Measurements from ENCODE around the gene ARL8B. TPM values are rescaled to one million over a fixed set of nuclear protein-coding genes. Genes with fewer than 3 reads are reported as not detected.

Gene ARL8B
- total RNA-seq, 1 donor from 2014 or later = 66.7 TPM

GRCh38 chr3:5186089-5186857, 64.2 kb downstream of the ARL8B start:
- DNase-seq = no peak
- intact Hi-C loops (cut with micrococcal nuclease) = no loop called here
- TF ChIP-seq, protein P1, sequence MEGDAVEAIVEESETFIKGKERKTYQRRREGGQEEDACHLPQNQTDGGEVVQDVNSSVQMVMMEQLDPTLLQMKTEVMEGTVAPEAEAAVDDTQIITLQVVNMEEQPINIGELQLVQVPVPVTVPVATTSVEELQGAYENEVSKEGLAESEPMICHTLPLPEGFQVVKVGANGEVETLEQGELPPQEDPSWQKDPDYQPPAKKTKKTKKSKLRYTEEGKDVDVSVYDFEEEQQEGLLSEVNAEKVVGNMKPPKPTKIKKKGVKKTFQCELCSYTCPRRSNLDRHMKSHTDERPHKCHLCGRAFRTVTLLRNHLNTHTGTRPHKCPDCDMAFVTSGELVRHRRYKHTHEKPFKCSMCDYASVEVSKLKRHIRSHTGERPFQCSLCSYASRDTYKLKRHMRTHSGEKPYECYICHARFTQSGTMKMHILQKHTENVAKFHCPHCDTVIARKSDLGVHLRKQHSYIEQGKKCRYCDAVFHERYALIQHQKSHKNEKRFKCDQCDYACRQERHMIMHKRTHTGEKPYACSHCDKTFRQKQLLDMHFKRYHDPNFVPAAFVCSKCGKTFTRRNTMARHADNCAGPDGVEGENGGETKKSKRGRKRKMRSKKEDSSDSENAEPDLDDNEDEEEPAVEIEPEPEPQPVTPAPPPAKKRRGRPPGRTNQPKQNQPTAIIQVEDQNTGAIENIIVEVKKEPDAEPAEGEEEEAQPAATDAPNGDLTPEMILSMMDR (IDR thresholded peaks at IDR 0.05; ENCODE audit: borderline replicate concordance) = no peak
- Histone ChIP-seq H3K9me3 (replicated peaks) (no peaks in the 10 kb centered on the region), H3K4me3 (peak overlapping the region; percentile 95), H3K27me3 (ENCODE audit: low read depth) (no peaks in the 10 kb centered on the region), H3K36me3 (peaks cover 11% of the 10 kb centered on the region), H3K27ac (replicated peaks) (peak overlapping the region; percentile 97), H3K4me1 (peaks cover 61% of the 10 kb centered on the region)

DNA sequence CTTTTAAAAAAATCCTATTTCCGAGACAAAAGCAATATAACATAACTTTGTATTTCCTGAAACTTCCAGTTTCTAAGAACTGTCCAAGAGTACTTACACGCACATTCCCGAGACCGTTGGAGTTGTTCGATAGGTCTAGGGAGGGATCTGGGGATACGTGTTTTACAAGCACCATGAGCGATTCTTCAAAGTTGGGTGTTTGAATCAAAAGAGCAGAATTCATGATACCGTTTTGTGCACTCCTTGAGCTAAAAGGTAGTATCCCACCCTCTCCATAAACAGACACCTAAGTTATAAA, 64.7 kb downstream of the ARL8B start:
- peaks cover 6% of the 10 kb centered on the region for H3K36me3 ChIP-seq

GRCh38 chr3:5187156-5187919, 65.2 kb downstream of the ARL8B start, which contains the start of gene EDEM1:
Gene EDEM1, plus strand, starts transcription at chr3:5187707. Its CDS starts 99 bp downstream, at chr3:5187806.
- H3K36me3 ChIP-seq = peaks cover under 1% of the 10 kb centered on the region
- DNase-seq = peak; percentile 94
- TF ChIP-seq, protein P1 (IDR thresholded peaks at IDR 0.05; ENCODE audit: borderline replicate concordance) = no peak
- no peaks in the 10 kb centered on the region for H3K27me3 ChIP-seq (ENCODE audit: low read depth)
- intact Hi-C loops (cut with micrococcal nuclease) = no loop called here
- no peaks in the 10 kb centered on the region for H3K9me3 ChIP-seq (replicated peaks)
- peak within 1 kb of the TSS; percentile 95 for H3K4me3 ChIP-seq
- peak within 1 kb of the TSS; percentile 97 for H3K27ac ChIP-seq (replicated peaks)
- H3K4me1 ChIP-seq = peaks cover 67% of the 10 kb centered on the region

More for the DNA sequence above, 64.7 kb downstream of the ARL8B start:
- intact Hi-C loops (cut with micrococcal nuclease) = no loop called here
- Histone ChIP-seq H3K4me1 (peaks cover 62% of the 10 kb centered on the region), H3K9me3 (replicated peaks) (no peaks in the 10 kb centered on the region), H3K27me3 (ENCODE audit: low read depth) (no peaks in the 10 kb centered on the region), H3K4me3 (peak overlapping the region; percentile 95), H3K27ac (replicated peaks) (peak overlapping the region; percentile 97)
- no peak for DNase-seq
- TF ChIP-seq, protein P1 (IDR thresholded peaks at IDR 0.05; ENCODE audit: borderline replicate concordance) = no peak

DNA sequence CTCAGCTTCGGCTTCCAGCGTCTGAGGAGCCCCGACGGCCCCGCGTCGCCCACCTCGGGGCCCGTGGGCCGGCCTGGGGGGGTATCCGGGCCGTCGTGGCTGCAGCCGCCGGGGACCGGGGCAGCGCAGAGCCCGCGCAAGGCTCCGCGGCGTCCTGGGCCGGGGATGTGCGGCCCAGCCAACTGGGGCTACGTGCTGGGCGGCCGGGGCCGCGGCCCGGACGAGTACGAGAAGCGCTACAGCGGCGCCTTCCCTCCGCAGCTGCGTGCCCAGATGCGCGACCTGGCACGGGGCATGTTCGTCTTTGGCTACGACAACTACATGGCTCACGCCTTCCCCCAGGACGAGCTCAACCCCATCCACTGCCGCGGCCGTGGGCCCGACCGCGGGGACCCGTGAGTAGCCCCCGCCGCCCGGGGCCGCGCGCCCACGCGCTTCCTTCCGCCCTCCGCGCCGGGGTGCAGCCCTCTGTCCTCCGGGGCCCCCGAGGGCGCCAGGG, 65.9 kb downstream of the ARL8B start:
- peak; percentile 33 for DNase-seq
- TF ChIP-seq, protein P1 (IDR thresholded peaks at IDR 0.05; ENCODE audit: borderline replicate concordance) = no peak
- Histone ChIP-seq H3K27me3 (ENCODE audit: low read depth) (no peaks in the 10 kb centered on the region), H3K9me3 (replicated peaks) (no peaks in the 10 kb centered on the region), H3K36me3 (no peaks in the 10 kb centered on the region), H3K4me1 (peaks cover 70% of the 10 kb centered on the region), H3K4me3 (peak overlapping the region; percentile 95), H3K27ac (replicated peaks) (peak overlapping the region; percentile 97)
- intact Hi-C loops (cut with micrococcal nuclease) = no loop called here

DNA sequence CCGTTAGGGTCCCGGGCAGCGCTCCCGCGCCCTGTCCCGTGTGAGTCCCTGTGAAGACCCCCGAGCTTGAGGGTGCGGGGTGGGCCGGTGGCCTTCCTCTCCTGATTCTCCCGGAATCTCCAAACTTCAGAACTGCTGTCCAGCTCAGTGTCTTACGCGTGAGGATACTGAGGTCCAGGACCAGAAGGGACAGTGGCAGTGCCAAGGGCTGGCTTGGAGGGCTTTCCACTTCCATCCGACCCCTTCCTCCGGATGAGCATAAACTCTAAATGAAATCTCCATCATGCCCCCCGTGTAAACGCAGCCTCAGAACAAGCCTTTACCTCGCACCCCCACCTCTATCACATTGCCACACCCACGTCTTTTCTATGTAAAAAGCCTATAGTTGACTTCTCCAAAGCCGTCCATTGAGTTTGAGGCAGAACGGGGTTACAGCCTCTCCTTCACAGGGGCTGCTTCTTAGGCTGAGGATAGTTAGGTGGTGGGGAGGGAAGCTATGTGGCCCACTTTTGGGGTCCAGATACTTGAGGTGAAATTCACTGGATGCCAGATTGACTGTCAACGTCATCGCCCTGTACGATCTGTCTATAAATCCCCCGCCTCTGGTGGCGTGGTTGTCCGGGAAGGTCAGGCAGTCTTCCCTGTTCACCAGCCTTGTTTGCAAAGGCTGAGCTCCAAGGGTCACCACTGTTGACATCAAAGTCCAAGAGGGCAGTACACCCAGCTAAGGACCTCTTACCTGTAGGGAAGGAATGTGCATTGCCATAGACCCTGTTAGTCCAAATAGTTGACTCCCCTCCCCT, 66.5 kb downstream of the ARL8B start:
- H3K9me3 ChIP-seq (replicated peaks) = no peaks in the 10 kb centered on the region
- H3K27me3 ChIP-seq (ENCODE audit: low read depth) = no peaks in the 10 kb centered on the region
- TF ChIP-seq, protein P1 (IDR thresholded peaks at IDR 0.05; ENCODE audit: borderline replicate concordance) = no peak
- peaks cover 70% of the 10 kb centered on the region for H3K4me1 ChIP-seq
- peaks cover 2% of the 10 kb centered on the region for H3K36me3 ChIP-seq
- DNase-seq = no peak
- peak overlapping the region; percentile 95 for H3K4me3 ChIP-seq
- H3K27ac ChIP-seq (replicated peaks) = peak overlapping the region; percentile 97
- intact Hi-C loops (cut with micrococcal nuclease) = no loop called here

Data from left ventricle myocardium inferior (tissue), 1 donor.